Omental fat pad (tissue), 4 donors: Measurements from ENCODE around the gene RASA2. TPM values are rescaled to one million over a fixed set of nuclear protein-coding genes. Genes with fewer than 3 reads are reported as not detected.

ENCODE experiments used
- ATAC-seq: fragments of 150-250 bp; one replicate; pipeline ENCODE4 v1.9.1; 2016; ENCODE audit warnings: mild to moderate bottlenecking, moderate library complexity; ENCODE audit not compliant: low FRiP score
- DNase-seq: peaks from one replicate; pipeline ENCODE4 v3.0.0-alpha.2; 2019; ENCODE audit warnings: low spot score
- total RNA-seq, 4 donors: library from RNA; depleted of rRNA; stranded (reverse); fragments of >200 nt; gene quantifications; one replicate each; pipeline ENCODE4 v1.1.0, GENCODE V29; 2016
- TF ChIP-seq, protein P1 (sequence below), 3 donors: fragments of 450-650 bp; IDR thresholded peaks; one replicate each; pipeline ENCODE4 v1.5.1; 2016 to 2017; ENCODE audit warnings: antibody characterized with exemption in 3 of 3, mild to moderate bottlenecking in 3 of 3, moderate library complexity in 2 of 3

The RASA2 gene
- total RNA-seq, 4 donors from 2014 or later, result 16.4 to 19.8 (median 18.0) TPM

DNA sequence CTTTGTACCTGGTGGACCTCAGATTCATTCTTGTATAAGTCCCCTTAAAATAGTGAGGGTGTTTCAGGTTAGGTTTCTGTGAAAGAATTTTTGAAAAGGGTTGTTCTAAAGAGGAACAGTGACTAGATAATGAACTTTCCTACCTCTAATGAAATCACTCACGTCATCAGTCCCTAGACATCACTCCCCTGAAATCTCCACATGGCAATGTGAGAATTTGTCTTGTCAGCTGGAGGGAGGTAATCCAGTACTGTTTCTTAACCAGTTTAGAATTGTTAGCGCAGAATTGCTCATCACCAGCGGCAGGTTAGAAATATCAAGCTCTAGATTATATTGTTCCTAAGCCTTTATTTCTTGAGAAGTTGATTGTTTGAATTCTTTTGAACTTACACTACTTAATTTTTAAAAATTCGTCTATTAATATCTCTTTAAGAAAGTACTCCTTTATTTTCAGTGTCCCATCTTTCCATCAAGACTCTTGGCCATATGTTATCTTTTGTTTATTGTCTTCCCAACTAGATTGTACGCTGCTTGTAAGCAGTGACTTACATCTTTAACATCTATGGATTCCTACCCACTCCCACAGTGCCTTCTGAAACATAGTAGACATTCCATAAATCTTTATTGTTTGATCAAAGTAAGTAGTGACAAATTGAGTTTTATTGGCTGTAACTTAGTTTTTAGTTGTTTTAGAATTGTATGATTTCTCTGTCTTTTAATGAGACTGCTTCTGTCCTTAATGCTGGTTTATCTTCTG is 52.8 kb downstream of the RASA2 start:
- no peak for DNase-seq
- TF ChIP-seq, protein P1, sequence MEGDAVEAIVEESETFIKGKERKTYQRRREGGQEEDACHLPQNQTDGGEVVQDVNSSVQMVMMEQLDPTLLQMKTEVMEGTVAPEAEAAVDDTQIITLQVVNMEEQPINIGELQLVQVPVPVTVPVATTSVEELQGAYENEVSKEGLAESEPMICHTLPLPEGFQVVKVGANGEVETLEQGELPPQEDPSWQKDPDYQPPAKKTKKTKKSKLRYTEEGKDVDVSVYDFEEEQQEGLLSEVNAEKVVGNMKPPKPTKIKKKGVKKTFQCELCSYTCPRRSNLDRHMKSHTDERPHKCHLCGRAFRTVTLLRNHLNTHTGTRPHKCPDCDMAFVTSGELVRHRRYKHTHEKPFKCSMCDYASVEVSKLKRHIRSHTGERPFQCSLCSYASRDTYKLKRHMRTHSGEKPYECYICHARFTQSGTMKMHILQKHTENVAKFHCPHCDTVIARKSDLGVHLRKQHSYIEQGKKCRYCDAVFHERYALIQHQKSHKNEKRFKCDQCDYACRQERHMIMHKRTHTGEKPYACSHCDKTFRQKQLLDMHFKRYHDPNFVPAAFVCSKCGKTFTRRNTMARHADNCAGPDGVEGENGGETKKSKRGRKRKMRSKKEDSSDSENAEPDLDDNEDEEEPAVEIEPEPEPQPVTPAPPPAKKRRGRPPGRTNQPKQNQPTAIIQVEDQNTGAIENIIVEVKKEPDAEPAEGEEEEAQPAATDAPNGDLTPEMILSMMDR (IDR thresholded peaks at IDR 0.05), result no peak
- no peak for ATAC-seq

DNA sequence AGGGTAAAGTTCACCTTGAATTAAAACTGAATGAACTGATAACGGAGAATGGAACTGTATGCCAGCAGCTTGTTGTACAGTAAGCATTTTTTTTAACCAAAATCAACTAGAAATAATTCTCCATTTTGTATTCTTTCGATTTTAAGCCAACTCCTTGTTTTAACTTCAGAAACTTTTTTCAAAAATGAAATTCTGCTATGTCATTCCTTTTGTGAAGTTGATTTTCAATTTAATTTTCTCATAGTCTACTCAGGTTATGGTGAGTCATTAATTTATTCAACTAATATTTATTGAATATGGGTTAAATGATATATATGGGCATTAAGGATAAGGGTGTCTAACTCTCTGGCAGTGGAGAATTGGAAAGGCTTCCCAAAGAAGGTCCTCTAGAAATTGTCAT is 53.7 kb downstream of the RASA2 start:
- DNase-seq (no peak), ATAC-seq (no peak)
- TF ChIP-seq, protein P1 (IDR thresholded peaks at IDR 0.05), result no peak

DNA sequence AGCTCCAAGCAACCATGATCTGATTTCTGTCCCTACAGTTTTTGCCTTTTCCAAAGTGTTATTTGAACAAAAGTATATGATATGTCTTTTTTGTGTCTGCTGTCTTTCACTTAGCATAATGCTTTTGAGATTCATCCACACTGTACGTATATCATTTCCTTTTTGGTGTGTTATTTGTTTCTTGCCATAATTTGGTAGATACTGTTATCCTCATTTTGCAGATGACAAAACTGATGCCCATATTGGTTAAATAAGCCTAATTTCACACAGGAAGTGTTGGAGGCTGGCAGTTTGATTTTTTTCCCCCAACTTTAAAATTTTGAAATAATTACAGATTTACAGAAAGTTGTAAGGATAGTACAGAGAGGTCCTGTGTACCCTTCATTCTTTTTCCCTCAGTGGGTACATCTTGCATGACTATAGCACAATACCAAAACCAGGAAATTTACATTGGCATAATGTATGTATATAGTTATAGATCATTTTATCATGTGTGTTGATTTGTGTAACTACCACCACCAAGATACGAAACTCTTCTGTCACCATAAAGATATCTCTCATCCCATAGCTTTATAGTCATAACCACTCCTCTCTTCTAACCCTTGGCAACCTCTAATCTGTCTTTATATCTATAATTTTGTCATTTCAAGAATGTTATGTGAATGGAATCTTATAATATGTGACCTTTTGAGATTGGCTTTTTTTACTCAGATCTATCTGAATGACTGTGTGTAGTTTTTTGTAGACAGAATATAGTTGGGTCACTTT is 55.6 kb downstream of the RASA2 start:
- DNase-seq, result no peak
- TF ChIP-seq, protein P1 (IDR thresholded peaks at IDR 0.05), result no peak
- no peak for ATAC-seq

DNA sequence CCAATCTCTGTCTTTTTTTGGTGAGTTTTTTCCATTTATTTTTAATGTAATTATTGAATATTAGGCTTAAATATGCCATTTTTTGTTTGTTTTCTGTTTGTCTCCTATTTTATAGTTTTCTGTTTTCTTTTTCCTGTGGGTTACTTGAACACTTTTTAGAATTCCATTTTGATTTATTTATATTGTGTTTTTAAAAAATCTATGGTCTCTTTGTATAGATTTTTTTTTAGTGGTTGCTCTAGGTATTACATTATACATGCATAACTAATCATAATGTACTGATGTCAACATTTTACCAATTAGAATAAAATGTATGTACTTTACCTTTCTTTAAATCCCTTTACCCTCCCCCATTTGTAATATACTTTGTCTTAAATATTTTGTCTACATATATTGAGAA is 56.2 kb downstream of the RASA2 start:
- DNase-seq, result no peak
- no peak for ATAC-seq
- TF ChIP-seq, protein P1 (IDR thresholded peaks at IDR 0.05), result no peak

DNA sequence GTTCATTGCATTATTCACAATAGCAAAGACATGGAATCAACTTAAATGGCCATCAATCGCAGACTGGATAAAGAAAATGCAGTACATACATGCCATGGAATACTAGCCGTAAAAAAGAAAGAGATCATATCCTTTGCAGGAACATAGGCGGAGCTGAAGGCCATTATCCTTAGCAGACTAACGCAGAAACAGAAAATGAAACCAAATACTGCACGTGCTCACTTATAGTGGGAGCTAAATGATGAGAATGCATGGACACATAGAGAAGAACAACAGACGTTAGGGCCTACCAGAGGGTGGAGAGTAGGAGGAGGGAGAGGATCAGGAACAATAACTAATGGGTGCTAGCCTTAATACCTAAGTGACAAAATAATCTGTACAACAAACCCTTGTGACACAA is 57.9 kb downstream of the RASA2 start:
- TF ChIP-seq, protein P1 (IDR thresholded peaks at IDR 0.05), result no peak
- DNase-seq (no peak), ATAC-seq (no peak)

DNA sequence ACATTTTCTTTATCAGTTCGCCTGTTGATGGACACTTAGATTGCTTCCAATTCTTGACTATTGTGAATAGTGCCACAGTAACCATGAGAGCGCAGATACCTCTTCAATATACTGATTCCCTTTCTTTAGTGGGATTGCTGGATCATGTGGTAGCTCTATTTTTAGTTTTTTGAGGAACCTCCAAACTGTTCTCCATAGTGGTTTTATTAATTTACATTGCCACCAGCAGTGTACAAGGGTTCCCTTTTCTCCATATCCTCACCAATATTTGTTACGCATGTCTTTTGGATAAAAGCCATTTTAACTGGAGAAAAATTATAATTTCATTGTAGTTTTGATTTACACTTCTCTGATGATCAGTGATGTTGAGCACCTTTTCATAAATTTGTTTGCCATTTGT is 59.3 kb downstream of the RASA2 start:
- TF ChIP-seq, protein P1 (IDR thresholded peaks at IDR 0.05), result no peak
- ATAC-seq (no peak), DNase-seq (no peak)
